A549 treated with CORT108297 at 1 μM for 4 hours (cell line): ENCODE data around the gene PGAP6. TPM values are rescaled to one million over a fixed set of nuclear protein-coding genes. Genes with fewer than 3 reads are reported as not detected.

Experiments
- total RNA-seq: library from RNA; stranded (reverse); fragments of 200-300 nt; extraction: Qiagen RNA extraction; gene quantifications from 5 replicates; pipeline ENCODE4 v1.2.3, GENCODE V29; 2022

The PGAP6 gene, protein sequence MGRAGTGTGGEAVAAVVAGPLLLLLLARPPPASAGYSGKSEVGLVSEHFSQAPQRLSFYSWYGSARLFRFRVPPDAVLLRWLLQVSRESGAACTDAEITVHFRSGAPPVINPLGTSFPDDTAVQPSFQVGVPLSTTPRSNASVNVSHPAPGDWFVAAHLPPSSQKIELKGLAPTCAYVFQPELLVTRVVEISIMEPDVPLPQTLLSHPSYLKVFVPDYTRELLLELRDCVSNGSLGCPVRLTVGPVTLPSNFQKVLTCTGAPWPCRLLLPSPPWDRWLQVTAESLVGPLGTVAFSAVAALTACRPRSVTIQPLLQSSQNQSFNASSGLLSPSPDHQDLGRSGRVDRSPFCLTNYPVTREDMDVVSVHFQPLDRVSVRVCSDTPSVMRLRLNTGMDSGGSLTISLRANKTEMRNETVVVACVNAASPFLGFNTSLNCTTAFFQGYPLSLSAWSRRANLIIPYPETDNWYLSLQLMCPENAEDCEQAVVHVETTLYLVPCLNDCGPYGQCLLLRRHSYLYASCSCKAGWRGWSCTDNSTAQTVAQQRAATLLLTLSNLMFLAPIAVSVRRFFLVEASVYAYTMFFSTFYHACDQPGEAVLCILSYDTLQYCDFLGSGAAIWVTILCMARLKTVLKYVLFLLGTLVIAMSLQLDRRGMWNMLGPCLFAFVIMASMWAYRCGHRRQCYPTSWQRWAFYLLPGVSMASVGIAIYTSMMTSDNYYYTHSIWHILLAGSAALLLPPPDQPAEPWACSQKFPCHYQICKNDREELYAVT
- total RNA-seq = 25.0 to 40.2 TPM (median 40.2 TPM) in 5 replicates

DNA sequence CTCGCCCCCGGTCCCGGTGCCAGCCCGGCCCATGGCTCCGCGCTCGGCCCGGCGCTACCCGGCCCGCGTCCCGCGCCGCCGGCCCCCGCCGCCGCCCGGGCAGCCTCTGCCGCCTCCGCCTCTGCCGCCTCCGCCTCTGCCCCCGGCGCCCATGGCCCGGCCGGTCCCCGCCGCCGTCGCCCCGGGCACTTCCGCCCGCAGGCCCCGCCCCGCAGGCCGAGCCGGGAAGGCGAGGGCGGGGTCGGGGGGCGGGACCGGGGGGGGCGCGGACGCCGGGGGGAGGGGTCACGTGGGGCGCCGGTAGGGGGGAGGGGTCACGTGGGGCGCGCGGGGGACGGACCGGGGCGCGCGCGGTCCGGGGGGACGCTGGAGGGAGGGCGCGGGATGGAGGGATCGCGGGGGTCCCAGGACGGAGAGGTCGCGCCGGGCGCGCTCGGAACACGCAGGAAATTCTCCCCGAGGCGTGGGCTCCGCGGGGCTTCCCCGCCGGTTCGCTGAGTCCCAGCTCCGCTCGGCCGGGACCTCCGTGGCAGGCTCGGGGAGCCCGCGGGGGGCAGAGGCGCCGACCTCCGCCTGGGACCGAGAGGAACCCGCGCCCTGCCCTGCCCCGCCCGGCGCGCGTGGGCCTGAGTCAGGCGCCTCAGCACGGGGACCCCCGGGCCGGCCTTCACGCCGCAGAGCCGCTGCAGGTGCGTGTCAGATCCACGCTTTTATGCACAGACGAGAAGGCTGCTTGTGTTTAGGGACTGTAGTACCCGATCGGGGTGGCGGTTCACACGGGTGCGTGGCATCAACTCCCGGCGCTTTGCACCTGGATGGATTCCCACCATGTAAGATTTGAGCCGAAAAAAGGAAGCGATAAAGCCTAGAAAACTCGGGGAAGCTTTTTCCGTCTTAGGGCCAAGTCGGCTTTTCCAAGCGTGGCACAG lies at the start of gene PGAP6:
TSS of gene PGAP6 (minus strand) at position 190 of the 929 bp plus-strand sequence. CDS start at position 33, 157 bp downstream.

GRCh38 chr16:425082-425718 lies 43.4 kb upstream of the PGAP6 start, which contains the start of gene RAB11FIP3:
Gene RAB11FIP3, plus strand, starts transcription at chr16:425649. Its CDS starts 358 bp downstream, at chr16:426007.

DNA sequence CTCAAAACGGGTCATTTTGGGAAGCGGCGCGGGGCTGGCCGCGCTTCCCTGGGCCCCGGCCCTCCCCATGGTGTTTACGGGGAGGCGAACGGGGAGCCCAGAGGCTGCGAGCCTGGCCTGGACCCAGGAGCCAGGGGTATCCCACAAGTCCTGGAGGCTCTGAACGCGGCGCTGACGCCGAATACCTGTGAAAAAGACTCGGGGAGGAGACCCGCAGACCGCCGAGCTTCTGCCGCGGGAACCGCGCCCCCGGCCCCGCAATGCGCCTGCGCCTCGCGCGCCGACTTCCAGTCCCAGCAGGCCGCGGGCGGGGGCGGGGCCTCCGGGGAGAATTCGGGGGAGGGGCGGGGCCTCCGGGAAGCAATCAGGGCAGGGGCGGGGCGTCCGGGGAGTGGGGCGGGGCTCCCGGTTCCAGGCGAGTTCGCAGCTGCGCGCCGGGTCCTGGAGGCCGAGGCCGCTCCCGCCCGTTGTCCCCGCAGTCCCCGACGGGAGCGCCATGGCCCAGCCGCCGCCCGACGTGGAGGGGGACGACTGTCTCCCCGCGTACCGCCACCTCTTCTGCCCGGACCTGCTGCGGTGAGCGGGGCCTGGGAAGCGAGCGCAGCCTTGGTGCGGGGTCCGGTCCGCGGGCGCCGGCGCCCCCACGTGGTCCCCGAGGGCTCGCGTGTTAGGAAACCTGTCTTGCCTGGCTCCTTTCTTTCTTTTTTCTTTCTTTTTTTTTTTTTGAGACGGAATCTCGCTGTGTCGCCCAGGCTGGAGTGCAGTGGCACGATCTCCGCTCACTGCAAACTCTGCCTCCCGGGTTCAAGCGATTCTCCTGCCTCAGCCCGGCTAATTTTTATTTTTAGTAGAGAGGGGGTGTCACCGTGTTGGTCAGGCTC lies 19.9 kb upstream of the PGAP6 start, which contains the start of gene DECR2:
TSS of gene DECR2 (plus strand) at position 418 of the 881 bp plus-strand sequence. CDS start at position 497, 79 bp downstream.

GRCh38 chr16:397135-397661 lies 15.4 kb upstream of the PGAP6 start, which contains the start of gene NME4:
Gene NME4, plus strand, starts transcription at chr16:397199. Its CDS starts 24 bp downstream, at chr16:397223.

GRCh38 chr16:370443-370842 lies 11.3 kb downstream of the PGAP6 start, which contains the start of gene MRPL28:
Gene MRPL28, minus strand, starts transcription at chr16:370538. Its CDS starts 320 bp downstream, at chr16:370218.

GRCh38 chr16:352547-353403 lies 29.0 kb downstream of the PGAP6 start, which contains the start of gene AXIN1:
Gene AXIN1, minus strand, starts transcription at chr16:352723. Its CDS starts 5,698 bp downstream, at chr16:347025.

Other genes with a start within 250 kb of the PGAP6 start
- 21.7 to 30.8 TPM (median 29.6 TPM) in 5 replicates for gene NPRL3, start 243.3 kb downstream of the PGAP6 start, total RNA-seq
- 0.14 TPM in 1 of 5 replicates, not detected in the others for gene HBZ, start 229.3 kb downstream of the PGAP6 start, total RNA-seq
- gene HBM, start 216.0 kb downstream of the PGAP6 start, total RNA-seq = not detected in 5 replicates
- 0.24 to 0.60 TPM (median 0.47 TPM) in 4 of 5 replicates, not detected in the other for gene HBA2, start 209.1 kb downstream of the PGAP6 start, total RNA-seq
- gene HBA1, start 205.3 kb downstream of the PGAP6 start, total RNA-seq = 0.78 to 1.9 TPM (median 1.1 TPM) in 5 replicates
- 4.4 to 9.2 TPM (median 6.8 TPM) in 5 replicates for gene HBQ1, start 201.5 kb downstream of the PGAP6 start, total RNA-seq
- 48.6 to 54.3 TPM (median 52.6 TPM) in 5 replicates for gene LUC7L, start 152.5 kb downstream of the PGAP6 start, total RNA-seq
- gene FAM234A, start 147.2 kb downstream of the PGAP6 start, total RNA-seq = 44.1 to 50.9 TPM (median 47.7 TPM) in 5 replicates
- 3.5 to 5.6 TPM (median 5.3 TPM) in 5 replicates for gene RGS11, start 106.0 kb downstream of the PGAP6 start, total RNA-seq
- 2.4 to 3.5 TPM (median 3.3 TPM) in 5 replicates for gene ARHGDIG, start 101.4 kb downstream of the PGAP6 start, total RNA-seq
- 0.42 to 0.74 TPM (median 0.48 TPM) in 5 replicates for gene PDIA2, start 98.8 kb downstream of the PGAP6 start, total RNA-seq
- gene AXIN1, start 29.3 kb downstream of the PGAP6 start, total RNA-seq = 26.1 to 36.7 TPM (median 35.3 TPM) in 5 replicates
- gene MRPL28, start 11.4 kb downstream of the PGAP6 start, total RNA-seq = 122 to 138 TPM (median 130 TPM) in 5 replicates
- 274 to 468 TPM (median 443 TPM) in 5 replicates for gene NME4, start 15.2 kb upstream of the PGAP6 start, total RNA-seq
- 19.7 to 30.5 TPM (median 29.6 TPM) in 5 replicates for gene DECR2, start 19.9 kb upstream of the PGAP6 start, total RNA-seq
- gene RAB11FIP3, start 43.7 kb upstream of the PGAP6 start, total RNA-seq = 19.3 to 25.6 TPM (median 21.6 TPM) in 5 replicates
- gene CAPN15, start 145.7 kb upstream of the PGAP6 start, total RNA-seq = 43.1 to 85.3 TPM (median 79.8 TPM) in 5 replicates
- 0.11 to 0.21 TPM (median 0.16 TPM) in 5 replicates for gene PRR35, start 178.4 kb upstream of the PGAP6 start, total RNA-seq
- 0.18 to 0.31 TPM (median 0.23 TPM) in 5 replicates for gene NHLRC4, start 185.0 kb upstream of the PGAP6 start, total RNA-seq
- gene PIGQ, start 188.0 kb upstream of the PGAP6 start, total RNA-seq = 29.7 to 46.5 TPM (median 42.0 TPM) in 5 replicates
- 13.6 to 21.0 TPM (median 19.8 TPM) in 5 replicates for gene RAB40C, start 208.1 kb upstream of the PGAP6 start, total RNA-seq
- 0.10 to 0.22 TPM (median 0.17 TPM) in 5 replicates for gene WFIKKN1, start 249.0 kb upstream of the PGAP6 start, total RNA-seq